Testis (tissue), 3 donors: ENCODE data around the gene HERC4. TPM values are rescaled to one million over a fixed set of nuclear protein-coding genes. Genes with fewer than 3 reads are reported as not detected.
"Not testable (repeated sequence)": the region's sequence is repeated elsewhere in the genome, so short reads cannot be mapped to it uniquely, and the experiment has no call there.

Experiments used
- DNase-seq: peaks from one replicate; pipeline ENCODE4 v3.0.0-alpha.2; 2019
- H3K27ac ChIP-seq, 2 donors: fragments of 200-600 bp; sonication (generic); one replicate each; pipeline ENCODE4 v1.5.1; 2019
- H3K27me3 ChIP-seq: fragments of 200-600 bp; sonication (generic); one replicate; pipeline ENCODE4 v1.5.1; 2019
- H3K36me3 ChIP-seq: fragments of 200-600 bp; sonication (generic); one replicate; pipeline ENCODE4 v1.5.1; 2017; ENCODE audit warnings: low read depth; ENCODE audit errors: missing control alignments
- H3K4me1 ChIP-seq: fragments of 200-600 bp; sonication (generic); one replicate; pipeline ENCODE4 v1.5.1; 2019
- H3K4me3 ChIP-seq, 2 donors: fragments of 200-600 bp; sonication (generic); one replicate each; pipeline ENCODE4 v1.5.1; 2017 to 2019
- H3K9me3 ChIP-seq: fragments of 200-600 bp; sonication (generic); one replicate; pipeline ENCODE4 v1.5.1; 2017
- CTCF ChIP-seq, 3 experiments: fragments of 450-650 bp in 2 of 3; fragments of 200-600 bp in 1 of 3; sonication (generic) in 1 of 3; IDR thresholded peaks; one replicate each; pipeline ENCODE4 v1.5.1; 2016 to 2019; ENCODE audit warnings: antibody characterized with exemption in 3 of 3, mild to moderate bottlenecking in 2 of 3, moderate library complexity in 1 of 3
- POLR2A ChIP-seq: fragments of 450-650 bp; IDR thresholded peaks from one replicate; pipeline ENCODE4 v1.6.1; 2017; ENCODE audit warnings: antibody characterized with exemption, mild to moderate bottlenecking, moderate library complexity
- WGBS, 2 donors: methylation state at CpG; one replicate each; pipeline ENCODE4 v1.1.5; 2018; 5-methylcytosine and 5-hydroxymethylcytosine counted together
- intact Hi-C: fragments of 100-400 bp; cut with DNase I; formaldehyde crosslinking; loops from one replicate; pipeline ENCODE4 v1.15.1; 2023; ENCODE audit warnings: low total_unique reads
- polyA plus RNA-seq: library from polyadenylated mRNA; stranded (reverse); fragments of 350-450 nt; fragmentation: Illumina TruSeq; extraction: RNeasy Lipid Tissue Mini Kit (QIAGEN cat#74804); gene quantifications from one replicate; pipeline ENCODE4 v1.2.3, GENCODE V29; 2014; ENCODE audit warnings: low read depth, low replicate concordance; ENCODE audit not compliant: insufficient read depth
- small RNA-seq, 2 donors: library from RNA; depleted of rRNA; stranded (forward); fragments of <200 nt; gene quantifications; one replicate each; pipeline ENCODE3, GENCODE V24; 2016
- total RNA-seq, 2 donors: library from RNA; depleted of rRNA; stranded (reverse); fragments of >200 nt; gene quantifications; one replicate each; pipeline ENCODE4 v1.2.3, GENCODE V29; 2016

Gene HERC4
- total and polyA plus RNA-seq, 3 donors from 2014 or later: 30.5 to 79.1 (median 67.3) TPM

GRCh38 chr10:67883710-67884312 is 191.3 kb downstream of the HERC4 start:
- whole genome bisulfite sequencing, 2 donors: 11 to 12% methylated on average over 13 of the region's 13 CpGs
- intact Hi-C loops: no loop called here

GRCh38 chr10:67878133-67878532 is 196.9 kb downstream of the HERC4 start:
- H3K36me3 ChIP-seq: no peaks in the 10 kb centered on the region
- intact Hi-C loops: no loop called here
- H3K27ac ChIP-seq: no peak overlapping the region
- no peak for TF ChIP-seq POLR2A
- TF ChIP-seq CTCF (IDR thresholded peaks at IDR 0.05): no peak
- no peak for DNase-seq
- no peak overlapping the region for H3K4me3 ChIP-seq
- H3K27me3 ChIP-seq: no peaks in the 10 kb centered on the region
- H3K9me3 ChIP-seq: no peaks in the 10 kb centered on the region
- 86 to 89% methylated on average over 7 of the region's 7 CpGs for WGBS, 2 donors
- peaks cover 7% of the 10 kb centered on the region for H3K4me1 ChIP-seq

More at GRCh38 chr10:67883710-67884312, 191.3 kb downstream of the HERC4 start:
- Histone ChIP-seq H3K4me1 (peaks cover 12% of the 10 kb centered on the region), H3K27me3 (no peaks in the 10 kb centered on the region), H3K9me3 (no peaks in the 10 kb centered on the region), H3K27ac (peak overlapping the region; percentile 88 to 99), H3K36me3 (no peaks in the 10 kb centered on the region), H3K4me3 (peak overlapping the region; percentile 71 to 93)
- no peak for TF ChIP-seq CTCF (IDR thresholded peaks at IDR 0.05)
- TF ChIP-seq POLR2A: no peak
- no peak for DNase-seq

- WGBS, 2 donors: 94 to 100% methylated on average over 6 to 11 of the region's 11 CpGs
- H3K4me1 ChIP-seq, H3K36me3 ChIP-seq, H3K27ac ChIP-seq, DNase-seq, H3K4me3 ChIP-seq, H3K9me3 ChIP-seq, intact Hi-C loops, H3K27me3 ChIP-seq: not testable (repeated sequence)
These were observed 197.7 kb downstream of the HERC4 start for GRCh38 chr10:67877421-67877820.

GRCh38 chr10:67875340-67876238 is 199.5 kb downstream of the HERC4 start:
- peaks cover 7% of the 10 kb centered on the region for H3K4me1 ChIP-seq
- TF ChIP-seq CTCF (IDR thresholded peaks at IDR 0.05) (no peak), POLR2A (no peak)
- no peak overlapping the region for H3K4me3 ChIP-seq
- no peak overlapping the region for H3K27ac ChIP-seq
- 52 to 57% methylated on average over 3 of the region's 3 CpGs for WGBS, 2 donors
- H3K9me3 ChIP-seq: no peaks in the 10 kb centered on the region
- intact Hi-C loops: no loop called here
- H3K36me3 ChIP-seq: no peaks in the 10 kb centered on the region
- no peaks in the 10 kb centered on the region for H3K27me3 ChIP-seq
- DNase-seq: no peak

Small RNA genes within 50 kb of the gene (small RNA-seq; reads per million reads assigned to genes)
- 0 reads per million in 2 donors for gene RN7SL220P

Other genes with a start within 250 kb of the HERC4 start
- 10 to 100 TPM; 22.5 to 23.3 TPM for gene DNAJC12, start 237.1 kb downstream of the HERC4 start, total RNA-seq
- gene DNAJC12, start 237.1 kb downstream of the HERC4 start, polyA plus RNA-seq: 16.0 TPM
- 10 to 100 TPM; 50.9 to 55.5 TPM for gene SIRT1, start 190.6 kb downstream of the HERC4 start, total RNA-seq
- gene SIRT1, start 190.6 kb downstream of the HERC4 start, polyA plus RNA-seq: 50.1 TPM
- 1 to 10 TPM; 1.5 to 1.8 TPM for gene MYPN, start 34.2 kb upstream of the HERC4 start, total RNA-seq
- gene MYPN, start 34.2 kb upstream of the HERC4 start, polyA plus RNA-seq: 2.3 TPM
- 1 to 10 TPM in 1 of 2 donors, under 1 TPM in 1; 0.63 to 1.2 TPM for gene ATOH7, start 156.8 kb upstream of the HERC4 start, total RNA-seq
- 0.21 TPM for gene ATOH7, start 156.8 kb upstream of the HERC4 start, polyA plus RNA-seq